ENCODE data around the gene GALNT10.

DNA sequence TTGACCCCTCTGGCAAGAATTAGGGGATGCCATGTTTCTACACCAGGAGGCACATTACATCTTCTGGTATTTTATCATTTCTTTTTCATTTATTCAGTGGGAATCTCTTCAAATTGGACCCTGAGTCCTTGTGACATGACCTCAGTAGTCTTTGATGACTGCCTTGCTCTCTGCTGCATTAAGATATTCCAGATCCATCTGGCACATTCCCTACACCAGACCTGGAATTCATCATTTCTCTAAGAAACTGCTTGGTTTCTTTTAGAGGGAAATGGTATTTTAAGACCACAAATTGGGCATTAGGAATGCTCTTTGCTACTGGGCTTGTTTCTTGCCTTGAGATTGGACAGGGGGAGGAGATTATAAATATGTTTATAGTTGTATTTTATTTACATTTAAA lies 61.0 kb downstream of the GALNT10 start:
- TF ChIP-seq EP300 (IDR thresholded peaks at IDR 0.05; ENCODE audit: borderline replicate concordance in 1 of 2, low read depth in 1 of 2, low read length in 1 of 2) (no peak), SMC3 (IDR thresholded peaks at IDR 0.05; ENCODE audit: low read depth, low read length) (no peak), GABPA (IDR thresholded peaks at IDR 0.05; ENCODE audit: low read depth) (no peak), JUND (IDR thresholded peaks at IDR 0.05) (0 out of 2 replicates have a peak, but pooled peaks have one; percentile 10), ELF1 (IDR thresholded peaks at IDR 0.05) (no peak), MXI1 (IDR thresholded peaks at IDR 0.05; ENCODE audit: low read depth, low read length) (no peak), POLR2AphosphoS5 (IDR thresholded peaks at IDR 0.05; ENCODE audit: low read depth, low read length) (no peak), TCF12 (IDR thresholded peaks at IDR 0.05) (peak; percentile 75), RAD21 (IDR thresholded peaks at IDR 0.05; ENCODE audit: low read length) (no peak)
- TF ChIP-seq, protein P1, sequence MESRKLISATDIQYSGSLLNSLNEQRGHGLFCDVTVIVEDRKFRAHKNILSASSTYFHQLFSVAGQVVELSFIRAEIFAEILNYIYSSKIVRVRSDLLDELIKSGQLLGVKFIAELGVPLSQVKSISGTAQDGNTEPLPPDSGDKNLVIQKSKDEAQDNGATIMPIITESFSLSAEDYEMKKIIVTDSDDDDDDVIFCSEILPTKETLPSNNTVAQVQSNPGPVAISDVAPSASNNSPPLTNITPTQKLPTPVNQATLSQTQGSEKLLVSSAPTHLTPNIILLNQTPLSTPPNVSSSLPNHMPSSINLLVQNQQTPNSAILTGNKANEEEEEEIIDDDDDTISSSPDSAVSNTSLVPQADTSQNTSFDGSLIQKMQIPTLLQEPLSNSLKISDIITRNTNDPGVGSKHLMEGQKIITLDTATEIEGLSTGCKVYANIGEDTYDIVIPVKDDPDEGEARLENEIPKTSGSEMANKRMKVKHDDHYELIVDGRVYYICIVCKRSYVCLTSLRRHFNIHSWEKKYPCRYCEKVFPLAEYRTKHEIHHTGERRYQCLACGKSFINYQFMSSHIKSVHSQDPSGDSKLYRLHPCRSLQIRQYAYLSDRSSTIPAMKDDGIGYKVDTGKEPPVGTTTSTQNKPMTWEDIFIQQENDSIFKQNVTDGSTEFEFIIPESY (IDR thresholded peaks at IDR 0.05; ENCODE audit: borderline replicate concordance, low read depth) = no peak
- TF ChIP-seq, protein P2, sequence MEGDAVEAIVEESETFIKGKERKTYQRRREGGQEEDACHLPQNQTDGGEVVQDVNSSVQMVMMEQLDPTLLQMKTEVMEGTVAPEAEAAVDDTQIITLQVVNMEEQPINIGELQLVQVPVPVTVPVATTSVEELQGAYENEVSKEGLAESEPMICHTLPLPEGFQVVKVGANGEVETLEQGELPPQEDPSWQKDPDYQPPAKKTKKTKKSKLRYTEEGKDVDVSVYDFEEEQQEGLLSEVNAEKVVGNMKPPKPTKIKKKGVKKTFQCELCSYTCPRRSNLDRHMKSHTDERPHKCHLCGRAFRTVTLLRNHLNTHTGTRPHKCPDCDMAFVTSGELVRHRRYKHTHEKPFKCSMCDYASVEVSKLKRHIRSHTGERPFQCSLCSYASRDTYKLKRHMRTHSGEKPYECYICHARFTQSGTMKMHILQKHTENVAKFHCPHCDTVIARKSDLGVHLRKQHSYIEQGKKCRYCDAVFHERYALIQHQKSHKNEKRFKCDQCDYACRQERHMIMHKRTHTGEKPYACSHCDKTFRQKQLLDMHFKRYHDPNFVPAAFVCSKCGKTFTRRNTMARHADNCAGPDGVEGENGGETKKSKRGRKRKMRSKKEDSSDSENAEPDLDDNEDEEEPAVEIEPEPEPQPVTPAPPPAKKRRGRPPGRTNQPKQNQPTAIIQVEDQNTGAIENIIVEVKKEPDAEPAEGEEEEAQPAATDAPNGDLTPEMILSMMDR (IDR thresholded peaks at IDR 0.05) = no peak
- TF ChIP-seq, protein P3, sequence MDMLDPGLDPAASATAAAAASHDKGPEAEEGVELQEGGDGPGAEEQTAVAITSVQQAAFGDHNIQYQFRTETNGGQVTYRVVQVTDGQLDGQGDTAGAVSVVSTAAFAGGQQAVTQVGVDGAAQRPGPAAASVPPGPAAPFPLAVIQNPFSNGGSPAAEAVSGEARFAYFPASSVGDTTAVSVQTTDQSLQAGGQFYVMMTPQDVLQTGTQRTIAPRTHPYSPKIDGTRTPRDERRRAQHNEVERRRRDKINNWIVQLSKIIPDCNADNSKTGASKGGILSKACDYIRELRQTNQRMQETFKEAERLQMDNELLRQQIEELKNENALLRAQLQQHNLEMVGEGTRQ (IDR thresholded peaks at IDR 0.05; ENCODE audit: borderline replicate concordance, low read depth, low read length) = no peak
- TF ChIP-seq, protein P4, sequence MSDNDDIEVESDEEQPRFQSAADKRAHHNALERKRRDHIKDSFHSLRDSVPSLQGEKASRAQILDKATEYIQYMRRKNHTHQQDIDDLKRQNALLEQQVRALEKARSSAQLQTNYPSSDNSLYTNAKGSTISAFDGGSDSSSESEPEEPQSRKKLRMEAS (IDR thresholded peaks at IDR 0.05; ENCODE audit: low read depth) = no peak
